NK-92 treated with Interleukin-12 subunit alpha and Interleukin-12 subunit beta, amount 100 ng/mL, for 24 hours (cell line): ENCODE data around the gene GPC6.
"Not testable (repeated sequence)": the region's sequence is repeated elsewhere in the genome, so short reads cannot be mapped to it uniquely, and the experiment has no call there.

Experiments used
- DNase-seq: peaks from one replicate; lab custom pipeline; 2025; lab: John Stamatoyannopoulos, UW

The GPC6 gene

DNA sequence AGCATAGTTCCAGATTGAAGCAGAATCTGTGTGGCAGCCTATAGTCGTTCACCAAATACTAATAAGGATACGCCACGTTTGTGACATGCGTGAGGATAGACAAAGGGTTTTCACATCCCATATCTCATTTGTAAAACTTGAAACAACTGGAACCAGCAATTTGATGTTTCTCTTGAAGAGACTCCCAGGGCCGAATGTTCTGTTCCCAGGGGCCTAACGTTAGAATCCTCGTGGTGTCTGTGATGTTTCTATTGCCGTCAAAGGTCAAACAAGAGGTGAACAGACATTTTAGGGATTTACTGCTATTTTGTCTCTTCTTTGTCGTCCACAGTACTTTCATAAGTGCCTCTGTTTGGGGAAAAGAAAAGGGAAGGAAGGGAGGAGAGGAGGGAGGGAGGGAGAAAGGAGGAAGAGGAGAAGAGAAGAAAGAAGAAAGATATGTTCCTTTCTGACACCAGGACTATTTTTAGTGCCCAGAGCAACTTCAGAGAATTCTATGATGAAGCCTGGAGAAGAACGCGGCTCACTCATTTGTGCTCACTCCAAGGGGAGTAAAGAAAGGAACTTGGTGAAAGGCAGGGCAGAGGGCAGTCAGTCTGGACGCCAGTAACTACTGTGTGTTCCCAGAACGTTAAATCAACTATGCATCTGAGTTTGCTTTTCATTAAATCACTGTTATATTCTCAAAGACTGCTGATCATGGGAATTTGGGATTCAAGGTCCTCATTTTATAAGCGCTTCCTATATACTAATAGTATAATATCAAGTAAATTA is 1098.3 kb downstream of the GPC6 start:
- DNase-seq: no peak

DNA sequence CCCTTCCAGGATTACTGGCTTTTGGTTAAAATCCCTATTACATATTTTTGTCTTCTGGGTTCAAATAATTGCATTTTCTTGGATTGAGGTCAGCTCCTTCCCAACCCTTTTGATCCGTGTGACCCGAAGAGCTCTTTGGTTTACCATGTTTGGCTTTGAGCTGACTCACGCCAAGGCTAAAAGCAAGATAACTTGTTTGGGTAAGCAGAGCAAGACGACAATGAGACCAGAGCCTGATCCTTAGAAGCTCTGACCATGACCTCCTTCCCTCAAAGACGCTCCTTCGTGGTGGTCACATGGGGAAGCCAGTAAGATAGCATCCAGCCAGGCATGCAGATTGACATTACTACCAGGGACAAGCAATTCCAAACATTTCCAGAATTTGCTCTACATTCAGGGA is 1099.0 kb downstream of the GPC6 start:
- DNase-seq: no peak

DNA sequence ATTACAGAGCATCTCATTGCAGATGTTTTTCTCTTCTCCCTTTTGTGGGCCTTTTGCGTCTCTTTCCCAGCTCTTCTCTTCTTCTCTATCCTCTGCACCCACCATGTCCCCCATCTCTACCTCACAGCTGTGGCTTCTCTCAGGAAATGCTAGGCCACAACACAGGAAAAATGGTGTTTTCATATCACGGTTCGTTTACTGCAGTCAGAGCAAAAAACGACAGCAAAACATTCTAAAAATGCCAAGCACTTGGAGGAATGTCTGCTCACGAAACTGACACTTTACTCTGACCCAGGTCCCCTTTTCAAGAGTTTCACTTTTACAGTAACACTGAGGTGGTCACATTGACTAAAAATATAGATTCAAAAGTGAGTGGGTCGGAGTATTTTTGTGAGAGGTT is 1100.7 kb downstream of the GPC6 start:
- DNase-seq: no peak

DNA sequence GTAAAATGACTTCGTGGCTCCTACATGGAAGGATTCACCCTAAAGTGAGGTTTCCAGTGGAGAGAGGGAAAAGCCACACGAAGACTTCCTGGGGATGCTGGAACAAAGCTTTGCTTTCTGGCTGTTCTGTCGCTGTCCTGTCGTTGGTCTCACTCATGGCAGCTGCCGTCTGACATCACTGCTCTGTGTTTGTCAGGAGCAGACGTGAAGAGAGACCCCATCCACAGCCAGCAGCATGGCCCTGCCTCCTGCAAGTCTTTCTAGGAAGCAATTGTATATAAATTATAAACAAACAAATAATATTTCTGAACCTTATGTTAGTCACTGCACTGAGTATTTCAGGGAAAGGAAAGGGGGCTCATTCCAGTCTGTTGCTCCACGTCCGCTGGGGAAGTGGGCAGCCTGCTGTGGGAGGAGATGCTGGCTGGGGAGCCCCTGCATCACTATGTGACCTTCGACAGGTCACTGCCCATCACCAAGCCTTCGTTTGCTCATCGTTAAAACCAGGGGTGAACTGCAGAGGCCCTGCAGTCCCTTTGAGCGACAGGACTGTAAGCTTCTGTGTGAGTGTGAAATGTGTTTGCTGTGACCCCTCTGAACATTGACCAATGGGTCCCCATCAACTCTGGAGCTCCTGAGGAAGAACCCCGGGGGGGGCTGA is 1101.9 kb downstream of the GPC6 start:
- no peak for DNase-seq

DNA sequence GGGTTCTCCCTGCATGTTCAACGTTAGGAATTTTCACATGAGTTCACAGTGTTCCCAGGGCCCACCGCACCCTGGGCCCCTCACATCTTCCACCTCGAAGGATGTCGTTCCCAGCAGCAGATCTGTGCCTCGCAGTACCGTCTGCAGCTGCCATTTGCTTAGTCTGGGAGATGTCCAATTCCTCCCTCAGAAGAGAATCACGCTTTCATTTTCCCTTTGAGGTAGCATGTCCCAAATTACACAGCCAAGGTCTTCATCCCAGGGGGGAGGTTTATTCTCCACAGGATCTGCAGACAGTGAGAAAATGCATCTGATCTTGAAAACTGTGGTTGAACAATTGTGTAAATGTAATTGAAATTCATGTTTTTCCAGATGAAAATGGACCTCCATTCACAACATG is 1102.7 kb downstream of the GPC6 start:
- no peak for DNase-seq

DNA sequence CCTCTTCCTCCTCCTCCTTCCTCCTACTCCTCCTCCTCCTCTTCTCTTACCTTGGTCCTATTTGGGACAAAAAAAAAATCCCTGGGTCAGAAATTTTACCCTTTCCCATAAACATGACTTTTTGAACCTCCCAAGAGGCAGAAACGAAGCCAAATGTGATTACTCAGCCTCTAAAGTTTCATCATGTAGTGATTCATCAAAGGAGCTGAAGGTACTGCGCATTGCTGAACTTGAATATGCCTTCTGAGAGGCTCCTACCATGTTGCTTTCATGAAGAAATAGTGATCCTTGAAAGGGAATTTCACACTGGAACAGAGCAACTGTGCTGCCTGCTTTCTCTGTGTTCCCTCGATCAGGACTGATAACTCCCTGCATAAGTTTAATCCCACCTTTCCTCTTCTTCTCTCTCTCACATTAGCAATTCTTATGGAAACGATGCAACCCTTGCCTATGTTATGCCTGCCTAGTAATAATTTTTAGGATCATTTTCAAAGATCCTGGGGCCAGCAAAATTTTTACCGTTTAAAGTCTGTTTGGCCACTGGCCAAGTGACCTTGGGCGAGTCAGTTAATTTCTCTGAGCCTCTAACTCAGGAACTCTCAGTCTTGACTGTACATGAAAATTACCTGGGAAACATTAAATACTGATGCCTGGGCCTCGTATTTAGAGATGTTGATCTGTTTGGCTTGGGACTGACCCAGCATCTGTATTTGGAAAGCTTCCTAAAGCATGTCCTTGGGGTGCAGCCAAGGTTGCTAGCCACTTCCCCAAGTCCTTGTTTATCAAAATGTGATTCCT is 1103.3 kb downstream of the GPC6 start:
- no peak for DNase-seq

DNA sequence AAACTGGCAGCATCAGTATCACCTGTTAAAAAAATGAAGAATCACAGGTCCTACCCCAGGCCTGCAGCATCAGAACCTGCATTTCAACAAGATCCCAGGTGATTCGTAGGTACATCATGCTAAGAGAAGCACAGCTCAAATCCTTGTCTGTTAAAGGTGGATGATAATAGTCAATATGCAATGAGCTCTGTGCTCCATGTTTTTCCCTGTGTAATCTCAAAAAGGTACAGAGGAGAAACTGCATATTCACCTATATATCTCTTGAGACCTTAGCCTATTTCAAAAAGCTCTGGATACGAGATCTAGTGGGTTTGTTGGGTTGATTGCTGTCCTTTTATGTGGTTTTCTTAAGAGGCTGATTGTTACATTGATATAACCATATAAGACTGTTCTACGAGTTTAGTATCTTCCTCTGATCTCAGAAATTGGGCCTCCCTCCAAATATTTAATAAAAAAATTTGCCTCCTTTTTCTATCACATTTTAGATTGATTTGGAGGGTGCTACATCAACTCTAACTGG is 1104.0 kb downstream of the GPC6 start:
- DNase-seq: no peak

DNA sequence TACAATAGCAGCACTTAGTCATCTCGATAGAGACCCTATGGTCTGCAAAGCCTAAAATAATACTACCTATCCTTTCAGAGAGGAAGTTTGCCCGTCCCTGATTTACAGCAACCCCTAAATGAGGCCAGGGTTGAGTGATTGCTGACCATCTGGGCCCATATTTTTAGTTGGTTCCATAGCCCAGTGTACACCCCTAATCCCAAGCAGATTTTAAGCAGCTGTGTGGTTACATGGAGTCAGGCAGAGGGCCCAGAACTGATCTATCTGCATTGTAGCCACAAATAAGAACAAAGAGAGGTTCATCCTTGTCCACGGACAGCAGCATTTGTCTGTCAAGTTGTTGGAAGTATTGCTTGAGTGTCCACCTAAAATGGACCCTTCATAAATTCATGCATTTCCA is 1104.7 kb downstream of the GPC6 start:
- DNase-seq: no peak

DNA sequence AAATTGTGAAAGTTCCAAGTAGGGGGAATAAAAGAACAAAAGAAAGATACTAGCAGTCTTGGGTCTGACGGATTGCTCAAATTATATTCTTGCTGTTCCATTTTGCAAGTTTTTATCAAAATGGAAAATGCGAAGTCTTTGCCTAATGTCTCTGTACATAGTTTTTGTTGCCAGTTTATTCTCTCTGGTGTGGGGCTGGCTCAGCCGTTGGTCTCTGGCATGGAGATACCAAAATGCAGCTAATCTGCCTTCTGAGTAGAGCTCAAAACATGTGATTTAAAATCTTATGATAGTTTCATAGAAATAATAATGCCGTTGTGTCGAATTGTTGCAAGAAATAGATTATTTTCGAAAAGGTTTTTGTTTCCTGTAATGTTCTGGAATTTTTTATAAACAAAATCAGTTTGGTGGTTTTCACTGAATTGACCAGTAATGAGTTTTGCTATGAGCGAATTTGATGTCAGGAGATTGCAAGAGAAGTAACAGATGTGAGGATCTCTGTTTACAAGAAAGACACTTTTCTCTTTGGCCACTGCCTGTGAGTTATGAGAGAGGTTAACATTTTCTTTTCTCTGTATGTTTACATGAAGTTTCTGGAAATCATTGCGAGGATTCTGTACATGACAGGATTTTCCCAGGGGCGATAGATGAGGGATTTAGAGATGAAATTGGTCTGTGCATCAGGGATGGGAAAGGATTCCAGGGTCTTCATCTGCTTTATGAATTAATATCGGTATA is 1105.9 kb downstream of the GPC6 start:
- DNase-seq: no peak

DNA sequence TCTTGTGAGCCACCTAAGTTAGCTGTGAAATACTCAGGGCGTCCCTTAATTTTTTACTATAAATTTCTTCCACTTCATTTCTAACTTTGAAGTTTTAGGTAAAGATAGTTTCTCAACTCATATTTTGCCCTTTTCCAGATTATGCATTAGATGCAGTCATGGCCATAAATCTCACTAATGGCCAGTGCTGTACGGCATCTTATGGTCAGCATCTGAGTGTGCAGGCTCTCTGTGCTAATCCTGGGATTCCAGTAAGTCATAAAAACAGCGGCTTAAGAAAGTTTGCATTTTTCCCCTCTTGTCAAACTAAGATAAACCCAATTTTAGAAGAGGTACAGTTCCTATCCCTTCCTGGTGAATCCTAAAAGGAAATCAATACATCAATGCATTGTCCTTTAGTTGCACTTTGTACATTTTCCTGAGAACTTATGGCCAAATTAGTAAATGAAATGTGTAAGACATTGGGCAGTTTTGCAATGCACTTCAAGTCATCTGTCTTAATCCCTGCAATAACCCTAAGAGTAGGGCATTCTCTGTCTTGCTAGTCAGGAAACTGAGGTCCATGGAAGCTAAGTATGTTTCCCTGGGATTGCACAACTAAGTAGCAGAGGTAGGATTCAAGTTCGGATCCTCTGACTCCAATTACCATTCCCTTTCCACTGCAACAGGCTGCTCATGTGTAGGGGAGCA is 1106.7 kb downstream of the GPC6 start:
- no peak for DNase-seq

DNA sequence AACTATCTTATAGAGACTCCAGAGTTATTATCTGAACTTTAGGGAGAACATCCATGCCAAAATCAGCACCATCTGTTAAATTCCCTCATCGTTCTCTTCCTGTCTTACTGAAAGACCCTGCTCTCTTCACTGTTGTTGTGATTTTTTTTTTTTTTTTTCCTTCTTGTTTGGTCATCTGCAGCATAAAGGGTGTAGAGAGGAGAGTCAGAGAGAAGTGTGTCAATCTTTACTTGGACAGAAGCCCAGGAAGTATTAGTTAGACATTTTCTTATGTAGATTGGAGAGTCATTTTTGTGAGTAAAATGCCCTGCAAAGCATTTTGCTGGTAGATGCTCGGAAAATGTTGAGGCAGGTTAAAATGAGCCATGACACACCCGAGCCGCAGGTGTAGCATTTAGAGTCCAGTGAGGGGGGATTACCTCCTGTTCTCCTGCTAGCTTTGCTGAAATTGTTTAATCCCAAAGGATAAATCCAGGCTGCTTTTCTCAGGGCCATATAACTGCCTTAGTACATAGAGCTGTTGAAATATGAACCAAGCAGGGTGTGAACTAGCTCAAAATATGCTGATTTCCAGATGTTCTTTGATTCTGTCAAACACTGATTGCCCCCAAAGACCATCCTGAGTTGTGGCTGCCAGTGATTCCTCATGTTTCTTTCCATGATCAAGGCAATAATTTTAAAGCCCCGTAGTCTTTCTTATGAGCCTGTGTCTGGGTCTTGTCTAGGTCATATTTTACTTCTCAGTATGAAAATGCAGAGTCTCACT is 1109.3 kb downstream of the GPC6 start:
- DNase-seq: no peak

DNA sequence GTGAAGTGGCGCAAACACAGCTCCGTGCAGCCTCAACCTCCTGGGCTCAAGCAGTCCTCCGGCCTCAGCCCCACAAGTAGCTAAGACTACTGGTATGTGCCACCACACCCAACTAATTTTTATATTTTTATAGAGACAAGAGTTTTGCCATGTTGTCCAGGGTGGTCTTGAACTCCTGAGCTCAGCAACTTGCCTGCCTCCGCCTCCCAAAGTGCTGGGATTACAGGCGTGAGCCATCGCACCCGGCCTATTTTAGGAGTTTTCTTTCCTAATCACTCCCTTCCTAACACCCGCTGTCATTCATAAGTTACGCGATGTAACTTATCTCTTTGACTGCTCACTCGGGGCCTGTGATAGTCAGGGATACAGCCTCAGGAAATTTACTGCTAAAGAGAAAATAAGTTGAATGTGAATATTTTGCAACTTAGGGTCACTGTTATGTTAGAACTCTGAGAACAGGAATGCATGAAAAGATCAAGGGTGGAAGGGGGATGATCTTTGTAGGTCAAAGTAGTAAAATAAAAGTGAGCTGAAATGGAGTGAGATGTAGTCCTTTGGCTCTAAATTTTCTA is 1112.6 kb downstream of the GPC6 start:
- no peak for DNase-seq

DNA sequence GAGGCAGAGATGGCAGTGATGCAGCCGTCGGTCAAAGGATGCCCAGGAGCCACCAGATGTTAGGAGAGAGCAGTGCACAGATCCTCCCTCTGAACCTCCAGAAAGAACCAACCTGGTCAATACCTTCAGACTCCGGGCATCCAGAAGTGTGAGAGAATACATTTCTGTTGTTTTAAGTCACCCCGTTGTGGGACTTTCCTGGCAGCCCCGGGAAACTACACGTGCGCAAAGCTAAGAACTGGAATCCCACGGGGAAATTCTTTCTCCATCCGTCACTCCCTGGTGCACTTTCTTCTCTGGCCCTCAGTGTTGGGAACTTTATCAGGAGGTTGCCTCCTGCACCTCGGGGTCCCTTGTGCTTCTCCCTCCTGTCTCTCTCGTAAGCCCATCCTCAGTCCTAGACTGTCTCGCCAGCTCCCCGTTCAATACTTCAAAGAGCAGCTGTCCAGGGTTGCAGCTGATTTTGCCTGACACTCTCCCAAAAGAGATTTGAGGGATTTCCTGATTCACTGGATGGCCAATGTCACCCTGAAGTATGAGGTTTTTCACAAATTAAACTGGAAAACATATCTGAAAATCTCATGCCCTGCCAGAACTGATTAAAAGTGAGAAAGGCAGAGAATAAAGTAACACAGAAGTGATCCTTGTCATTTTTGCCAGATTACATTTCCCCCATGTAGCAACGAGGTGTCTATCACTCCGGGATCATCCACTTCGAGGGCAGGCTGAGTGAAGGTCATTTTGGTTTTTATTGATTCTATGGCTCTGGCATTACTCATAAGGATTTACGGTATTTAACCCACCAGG is 1116.0 kb downstream of the GPC6 start:
- DNase-seq: no peak

DNA sequence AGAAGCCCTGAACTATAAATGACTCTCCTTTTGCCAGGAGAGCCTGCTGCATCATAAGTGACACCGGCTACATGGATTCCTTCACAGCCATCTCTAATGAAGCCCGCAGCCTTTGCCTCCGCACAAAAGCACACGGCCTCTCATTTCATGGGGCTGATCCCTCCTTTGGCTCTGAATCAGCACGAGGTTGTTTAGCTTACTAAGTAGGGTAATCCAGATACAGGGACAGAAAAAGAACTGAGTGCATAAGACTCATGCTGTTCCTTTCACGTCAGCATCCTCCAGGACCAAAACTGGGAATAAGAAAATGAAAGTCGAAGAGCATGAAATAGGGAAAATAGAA is 1116.6 kb downstream of the GPC6 start:
- no peak for DNase-seq

DNA sequence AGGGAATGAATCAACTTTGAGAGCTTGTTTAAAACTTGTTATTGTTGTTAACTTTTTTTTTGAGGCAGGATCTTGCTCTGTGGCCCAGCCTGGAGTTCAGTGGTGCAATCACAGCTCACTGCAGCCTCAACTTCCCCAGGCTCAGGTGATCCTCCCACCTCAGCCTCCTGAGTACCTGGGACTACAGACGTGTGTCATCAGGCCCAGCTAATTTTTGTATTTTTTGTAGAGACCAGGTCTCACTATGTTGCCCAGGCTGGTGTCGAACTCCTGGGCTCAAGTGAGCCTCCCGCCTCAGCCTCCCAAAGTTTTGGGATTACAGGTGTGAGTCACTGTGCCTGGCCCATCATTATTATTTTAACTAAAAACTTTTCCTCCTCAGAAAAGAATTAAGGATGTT is 1117.1 kb downstream of the GPC6 start:
- DNase-seq: not testable (repeated sequence)

DNA sequence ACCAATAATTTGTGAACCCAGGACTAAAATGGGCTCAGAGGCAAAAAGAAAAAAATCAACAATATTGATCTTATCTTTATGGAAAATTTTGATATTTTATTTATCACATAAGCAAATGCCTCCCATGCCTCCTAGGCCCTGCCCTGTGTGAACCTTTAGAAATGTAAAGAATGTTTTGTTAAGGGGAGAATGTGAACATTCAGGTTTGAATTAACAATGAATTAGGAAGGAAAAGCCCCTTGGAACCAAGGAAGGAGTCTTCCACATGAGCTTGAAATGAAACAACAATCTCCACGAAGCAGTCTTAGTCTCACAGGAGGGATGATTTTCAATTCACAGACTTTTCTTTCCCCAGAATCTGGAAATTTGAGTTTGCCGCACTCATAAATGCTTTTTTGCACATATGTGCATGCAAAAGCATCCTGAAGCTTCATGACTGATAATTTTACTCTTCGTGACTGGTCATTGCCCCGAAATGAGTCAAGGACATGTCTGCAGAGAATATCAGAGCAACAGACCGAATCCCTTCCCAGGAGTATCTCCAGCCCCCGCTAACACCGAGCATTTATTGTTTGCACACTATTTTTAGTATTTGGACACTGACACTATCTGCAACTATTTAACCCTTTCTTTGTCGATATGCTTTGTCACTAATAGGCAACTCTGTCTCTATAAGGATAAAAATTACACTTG is 1117.7 kb downstream of the GPC6 start:
- DNase-seq: no peak

DNA sequence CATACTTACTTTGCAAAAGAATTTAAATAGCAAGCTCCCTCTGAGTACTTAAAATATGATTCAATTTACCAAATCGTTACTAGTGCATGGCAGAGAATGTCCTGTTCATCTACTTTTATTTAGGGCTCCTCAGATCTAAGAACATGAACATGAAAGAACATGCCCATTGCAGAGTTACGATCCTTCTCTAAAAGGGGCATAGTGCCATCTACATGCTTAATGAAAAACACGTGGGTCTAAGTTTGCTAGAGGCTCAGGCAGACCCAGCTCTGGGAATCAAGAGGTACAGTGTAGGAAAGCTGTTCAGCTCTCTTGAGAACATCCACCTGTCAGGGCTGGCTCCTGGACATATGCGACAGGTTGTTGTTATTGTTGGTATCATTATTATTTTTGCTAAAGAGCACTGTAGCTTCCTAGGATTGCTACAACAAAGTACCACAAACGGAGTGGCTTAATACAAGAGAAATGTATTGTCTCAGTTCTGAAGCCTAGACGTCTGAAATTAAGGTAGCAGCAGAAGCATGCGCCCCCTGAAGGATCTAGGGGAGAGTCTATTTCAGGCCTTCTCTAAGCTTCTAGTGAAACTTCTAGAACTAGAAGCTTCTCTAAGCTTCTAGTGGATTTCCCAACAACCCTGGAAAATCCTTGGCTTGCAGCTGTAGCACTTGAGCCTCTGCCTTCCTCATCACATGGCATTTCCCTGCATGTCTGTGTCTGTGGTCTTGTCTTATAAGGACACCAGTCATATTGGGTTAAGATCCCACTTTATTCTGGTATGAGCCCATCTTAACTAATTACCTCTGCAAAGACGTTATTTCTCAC is 1119.0 kb downstream of the GPC6 start:
- no peak for DNase-seq
